ENCODE data around the gene TSPAN18. TPM values are rescaled to one million over a fixed set of nuclear protein-coding genes. Genes with fewer than 3 reads are reported as not detected.

The TSPAN18 gene
- total RNA-seq, 6 donors from 2014 or later: 8.2 to 48.6 (median 17.5) TPM

DNA sequence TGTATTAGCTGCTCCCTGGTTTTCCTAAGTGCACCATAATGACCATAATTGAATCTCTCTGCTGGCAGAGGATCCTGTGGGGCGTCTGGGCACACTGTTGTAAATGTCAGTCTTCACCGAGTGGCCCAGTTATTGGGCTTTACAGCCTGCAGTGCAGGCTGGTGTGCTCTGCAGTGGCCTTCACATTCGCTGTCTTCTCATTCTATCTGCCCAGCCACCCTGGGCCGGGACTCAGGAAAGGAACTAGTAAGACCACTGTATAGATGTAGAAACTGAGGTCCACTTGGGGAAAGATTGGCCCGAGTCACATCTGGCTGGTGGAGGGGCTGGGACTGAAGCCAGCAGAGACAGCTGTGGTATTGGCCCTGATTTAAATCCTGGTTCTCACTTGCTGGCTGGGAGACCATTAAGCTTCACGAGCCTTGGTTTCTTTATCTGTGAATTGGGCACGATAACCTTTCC lies 49.3 kb downstream of the TSPAN18 start:
- H3K4me3 ChIP-seq: no peak overlapping the region
- peaks cover 9 to 23% (median 16%) of the 10 kb centered on the region in 4 donors for H3K4me1 ChIP-seq
- 72 to 81% methylated on average over 7 of the region's 7 CpGs for WGBS, 2 donors
- no peaks in the 10 kb centered on the region for H3K9me3 ChIP-seq
- H3K27me3 ChIP-seq: no peaks in the 10 kb centered on the region
- ATAC-seq (ENCODE audit: low FRiP score in 2 of 2): no peak
- no peaks in the 10 kb centered on the region for H3K36me3 ChIP-seq
- H3K27ac ChIP-seq: no peak overlapping the region
- no peak for DNase-seq
- no peak for TF ChIP-seq EP300 (IDR thresholded peaks at IDR 0.05)
- no peak for TF ChIP-seq POLR2A (IDR thresholded peaks at IDR 0.05)
- TF ChIP-seq, protein P1, sequence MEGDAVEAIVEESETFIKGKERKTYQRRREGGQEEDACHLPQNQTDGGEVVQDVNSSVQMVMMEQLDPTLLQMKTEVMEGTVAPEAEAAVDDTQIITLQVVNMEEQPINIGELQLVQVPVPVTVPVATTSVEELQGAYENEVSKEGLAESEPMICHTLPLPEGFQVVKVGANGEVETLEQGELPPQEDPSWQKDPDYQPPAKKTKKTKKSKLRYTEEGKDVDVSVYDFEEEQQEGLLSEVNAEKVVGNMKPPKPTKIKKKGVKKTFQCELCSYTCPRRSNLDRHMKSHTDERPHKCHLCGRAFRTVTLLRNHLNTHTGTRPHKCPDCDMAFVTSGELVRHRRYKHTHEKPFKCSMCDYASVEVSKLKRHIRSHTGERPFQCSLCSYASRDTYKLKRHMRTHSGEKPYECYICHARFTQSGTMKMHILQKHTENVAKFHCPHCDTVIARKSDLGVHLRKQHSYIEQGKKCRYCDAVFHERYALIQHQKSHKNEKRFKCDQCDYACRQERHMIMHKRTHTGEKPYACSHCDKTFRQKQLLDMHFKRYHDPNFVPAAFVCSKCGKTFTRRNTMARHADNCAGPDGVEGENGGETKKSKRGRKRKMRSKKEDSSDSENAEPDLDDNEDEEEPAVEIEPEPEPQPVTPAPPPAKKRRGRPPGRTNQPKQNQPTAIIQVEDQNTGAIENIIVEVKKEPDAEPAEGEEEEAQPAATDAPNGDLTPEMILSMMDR (IDR thresholded peaks at IDR 0.05): no peak
- TF ChIP-seq POLR2AphosphoS5 (IDR thresholded peaks at IDR 0.05): no peak

DNA sequence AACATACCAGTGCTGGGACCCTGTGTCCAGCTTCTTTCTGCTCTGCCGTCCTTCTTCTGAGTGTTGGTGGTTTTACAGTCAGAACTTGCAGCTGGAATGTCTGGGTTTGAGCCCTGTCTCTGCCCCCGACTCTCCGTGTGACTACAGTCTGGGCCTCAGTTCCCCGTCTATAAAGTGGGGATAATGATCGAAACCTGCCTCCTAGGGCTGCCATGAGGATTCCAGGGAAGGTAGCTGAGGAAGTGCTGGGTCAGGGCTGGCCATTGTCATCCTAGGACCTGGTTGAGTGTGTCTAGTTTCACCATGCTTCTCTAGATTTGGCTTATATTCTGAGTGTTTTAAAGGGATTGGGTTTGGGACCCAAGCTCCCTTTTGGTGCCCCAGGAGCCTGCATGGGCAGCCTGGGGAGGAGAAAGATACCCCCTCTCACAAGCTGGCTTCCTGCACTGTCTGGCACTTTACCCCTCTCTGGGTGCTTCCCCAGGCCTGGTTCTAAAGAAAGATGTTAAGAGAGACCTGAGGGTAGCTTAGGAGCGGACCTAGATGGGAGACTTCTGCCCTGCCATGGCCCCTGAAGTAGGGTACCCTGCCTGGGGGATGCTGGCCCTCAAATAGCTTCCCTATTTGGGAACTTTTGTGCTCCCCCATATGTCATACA lies 49.9 kb downstream of the TSPAN18 start:
- Histone ChIP-seq H3K27ac (no peak overlapping the region), H3K27me3 (no peaks in the 10 kb centered on the region), H3K4me3 (no peak overlapping the region), H3K9me3 (no peaks in the 10 kb centered on the region), H3K4me1 (peaks cover 9 to 26% (median 16%) of the 10 kb centered on the region in 4 donors), H3K36me3 (no peaks in the 10 kb centered on the region)
- DNase-seq (no peak), ATAC-seq (ENCODE audit: low FRiP score in 2 of 2) (no peak)
- 89 to 97% methylated on average over 6 of the region's 6 CpGs for WGBS, 2 donors
- TF ChIP-seq EP300 (IDR thresholded peaks at IDR 0.05): no peak
- TF ChIP-seq, protein P1 (IDR thresholded peaks at IDR 0.05): no peak
- no peak for TF ChIP-seq POLR2A (IDR thresholded peaks at IDR 0.05)
- no peak for TF ChIP-seq POLR2AphosphoS5 (IDR thresholded peaks at IDR 0.05)

DNA sequence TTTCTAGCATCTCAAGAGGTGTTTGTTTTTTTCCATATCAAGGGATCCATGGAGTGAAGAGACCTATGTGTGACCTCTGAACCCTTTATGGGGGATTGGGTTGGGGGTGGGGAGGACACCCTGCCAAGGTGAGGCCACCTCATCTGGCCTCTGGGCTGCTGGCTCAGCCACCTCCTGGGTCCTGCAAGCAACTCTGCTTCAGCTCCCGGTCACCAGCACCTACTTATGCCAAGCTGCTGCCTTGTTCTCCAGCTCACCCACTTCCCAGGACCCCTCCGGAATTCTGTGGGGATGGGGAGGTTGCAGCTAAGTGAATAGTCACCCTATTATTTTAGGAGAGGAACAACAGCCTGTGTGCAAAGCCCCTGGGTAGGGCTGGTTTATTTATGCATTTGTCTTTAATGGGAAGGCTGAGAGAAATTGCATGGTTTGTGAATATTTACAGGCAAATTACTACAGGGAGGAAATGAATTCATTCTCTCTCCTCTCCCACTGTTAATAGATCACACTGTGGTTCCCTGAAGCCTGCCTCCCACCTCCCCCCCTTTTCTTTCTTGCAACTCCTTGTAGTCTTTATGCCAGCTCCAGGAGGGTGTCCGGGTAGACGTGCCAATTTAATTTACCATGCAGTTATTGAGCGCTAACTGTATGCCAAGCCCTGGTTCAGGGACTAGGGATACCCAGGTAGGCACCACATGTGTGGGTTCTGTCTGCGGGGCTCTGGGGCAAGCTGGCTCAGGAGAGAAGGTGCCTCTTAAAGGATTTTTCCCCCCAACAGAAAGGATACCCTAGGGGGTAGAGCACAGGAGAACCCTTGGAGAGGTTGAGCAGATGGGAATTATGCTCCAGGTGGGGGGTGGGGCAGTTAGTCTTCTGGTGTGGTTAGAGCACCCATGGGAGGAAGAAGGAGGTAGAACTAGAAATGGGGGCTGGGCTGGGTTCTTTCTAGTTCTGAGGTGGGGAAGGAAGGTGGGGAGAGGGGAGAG lies 50.7 kb downstream of the TSPAN18 start:
- ATAC-seq (ENCODE audit: low FRiP score in 2 of 2) (no peak), DNase-seq (no peak)
- Histone ChIP-seq H3K4me1 (peaks cover 9 to 26% (median 16%) of the 10 kb centered on the region in 4 donors), H3K36me3 (no peaks in the 10 kb centered on the region), H3K27me3 (no peaks in the 10 kb centered on the region), H3K27ac (no peak overlapping the region), H3K9me3 (no peaks in the 10 kb centered on the region), H3K4me3 (no peak overlapping the region)
- no peak for TF ChIP-seq POLR2AphosphoS5 (IDR thresholded peaks at IDR 0.05)
- TF ChIP-seq POLR2A (IDR thresholded peaks at IDR 0.05): no peak
- TF ChIP-seq EP300 (IDR thresholded peaks at IDR 0.05): no peak
- TF ChIP-seq, protein P1 (IDR thresholded peaks at IDR 0.05): no peak
- 79 to 86% methylated on average over 5 to 6 of the region's 6 CpGs for WGBS, 2 donors

DNA sequence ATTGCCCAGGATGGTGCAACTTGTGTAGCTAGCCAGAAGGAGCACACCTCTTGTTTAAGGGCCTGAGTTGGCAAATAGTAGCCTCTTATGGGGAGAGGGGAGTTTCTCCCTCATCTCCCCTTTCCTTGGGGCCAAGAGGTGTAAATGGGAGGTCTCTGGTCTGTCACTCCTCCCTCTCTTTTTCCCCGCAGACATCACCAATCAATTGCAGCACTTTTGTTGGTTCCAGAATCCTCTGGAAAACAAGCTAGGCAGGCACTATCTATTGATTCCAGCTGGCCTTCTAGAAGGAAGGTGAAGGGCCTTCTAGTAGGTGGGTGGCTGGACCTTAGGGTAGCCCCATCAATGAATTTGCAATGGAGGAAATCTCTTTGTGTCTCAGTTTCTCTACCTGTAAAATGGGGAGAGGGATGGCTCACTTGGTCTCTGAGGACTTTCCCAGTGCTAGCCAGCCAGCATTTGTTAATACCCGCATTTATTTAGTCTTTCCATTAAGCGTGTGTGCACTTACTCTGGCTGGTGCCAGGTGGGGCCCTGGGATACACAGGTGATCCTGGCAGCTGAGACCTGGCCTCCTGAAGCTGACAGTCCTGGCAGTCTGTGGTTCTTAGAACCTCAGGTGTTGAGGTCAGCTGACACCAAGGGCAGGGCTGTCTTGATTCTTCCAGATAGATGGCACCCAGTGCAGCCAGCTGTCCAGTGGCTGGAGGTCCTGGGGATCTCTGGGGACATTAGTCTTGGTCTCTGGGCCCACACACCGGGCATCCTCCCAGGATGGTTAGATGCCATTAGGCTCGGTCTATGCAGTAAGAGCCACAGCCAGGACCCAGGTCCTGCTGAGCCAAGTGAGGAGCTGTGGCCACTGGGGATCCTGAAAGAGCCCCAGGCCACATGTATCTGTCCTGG lies 51.7 kb downstream of the TSPAN18 start:
- TF ChIP-seq EP300 (IDR thresholded peaks at IDR 0.05) (no peak), POLR2A (IDR thresholded peaks at IDR 0.05) (no peak), POLR2AphosphoS5 (IDR thresholded peaks at IDR 0.05) (no peak)
- TF ChIP-seq, protein P1 (IDR thresholded peaks at IDR 0.05): no peak
- Histone ChIP-seq H3K27ac (no peak overlapping the region), H3K4me1 (peaks cover 9 to 24% (median 13%) of the 10 kb centered on the region in 4 donors), H3K4me3 (no peak overlapping the region), H3K36me3 (no peaks in the 10 kb centered on the region), H3K9me3 (no peaks in the 10 kb centered on the region), H3K27me3 (no peaks in the 10 kb centered on the region)
- WGBS, 2 donors: 96 to 100% methylated on average over 3 to 5 of the region's 5 CpGs
- no peak for ATAC-seq (ENCODE audit: low FRiP score in 2 of 2)
- DNase-seq: no peak
